Gastrocnemius medialis (tissue), 4 donors: ENCODE measurements around the gene SPECC1. TPM values are rescaled to one million over a fixed set of nuclear protein-coding genes. Genes with fewer than 3 reads are reported as not detected.
"Not testable (repeated sequence)": the region's sequence is repeated elsewhere in the genome, so short reads cannot be mapped to it uniquely, and the experiment has no call there.

Experiments used
- ATAC-seq, 2 donors: fragments of 150-250 bp; one replicate each; pipeline ENCODE4 v1.9.1; 2016
- DNase-seq, 2 donors: peaks; one replicate each; pipeline ENCODE4 v3.0.0-alpha.2; 2019
- H3K27ac ChIP-seq, 4 donors: fragments of 200-600 bp; sonication (generic); 1 replicate in 1 of 4; 2 replicates in 3 of 4; pipeline ENCODE4 v1.5.1; 2016 to 2018; ENCODE audit warnings: mild to moderate bottlenecking in 2 of 4, moderate library complexity in 1 of 4
- H3K27me3 ChIP-seq, 3 donors: fragments of 200-600 bp; sonication (generic) in 2 of 3; 1 replicate in 1 of 3; 2 replicates in 2 of 3; pipeline versions ENCODE4 v1.5.1 to v1.6.0; 2016 to 2019; ENCODE audit warnings: mild to moderate bottlenecking in 1 of 3, moderate library complexity in 1 of 3
- H3K36me3 ChIP-seq, 2 donors: fragments of 200-600 bp; sonication (generic) in 1 of 2; one replicate each; pipeline ENCODE4 v1.5.1; 2017 to 2018
- H3K4me1 ChIP-seq, 2 donors: fragments of 200-600 bp; sonication (generic) in 1 of 2; one replicate each; pipeline ENCODE4 v1.5.1; 2016 to 2017; ENCODE audit warnings: mild to moderate bottlenecking in 2 of 2
- H3K4me3 ChIP-seq, 4 donors: fragments of 200-600 bp; sonication (generic) in 3 of 4; 1 replicate in 1 of 4; 2 replicates in 3 of 4; pipeline ENCODE4 v1.5.1; 2016 to 2019; ENCODE audit warnings: mild to moderate bottlenecking in 2 of 4
- H3K9me3 ChIP-seq, 3 donors: fragments of 200-600 bp; sonication (generic) in 2 of 3; 1 replicate in 1 of 3; 2 replicates in 2 of 3; pipeline ENCODE4 v1.5.1; 2016 to 2019
- POLR2A ChIP-seq, 2 donors: fragments of 450-650 bp; IDR thresholded peaks; one replicate each; pipeline ENCODE4 v1.6.1; 2017; ENCODE audit warnings: antibody characterized with exemption in 2 of 2, mild to moderate bottlenecking in 2 of 2, moderate library complexity in 2 of 2
- in situ Hi-C, 4 donors: fragments of 200-750 bp; cut with MboI; loops; one replicate each; pipeline versions ENCODE4 v1.15.0 to v1.8.0; 2017; ENCODE audit warnings: low sequenced_read_pairs in 4 of 4
- intact Hi-C: fragments of 100-400 bp; cut with DNase I; formaldehyde crosslinking; loops from one replicate; pipeline ENCODE4 v1.15.1; 2023; ENCODE audit warnings: low total_unique reads
- total RNA-seq, 4 donors: library from RNA; depleted of rRNA; stranded (reverse); fragments of >200 nt; gene quantifications; one replicate each; pipeline versions ENCODE4 v1.1.0 to v1.2.3, GENCODE V29; 2016
- TF ChIP-seq, protein P1 (sequence below), 5 experiments: fragments of 450-650 bp in 3 of 5; fragments of 200-600 bp in 2 of 5; sonication (generic) in 2 of 5; IDR thresholded peaks in 4 of 5; conservative IDR thresholded peaks in 1 of 5; 1 replicate in 4 of 5; 2 replicates in 1 of 5; pipeline ENCODE4 v1.5.1; 2016 to 2019; ENCODE audit warnings: antibody characterized with exemption in 5 of 5, mild to moderate bottlenecking in 3 of 5, moderate library complexity in 3 of 5

The SPECC1 gene
- total RNA-seq, 4 donors from 2014 or later: 6.1 to 17.9 (median 9.5) TPM

DNA sequence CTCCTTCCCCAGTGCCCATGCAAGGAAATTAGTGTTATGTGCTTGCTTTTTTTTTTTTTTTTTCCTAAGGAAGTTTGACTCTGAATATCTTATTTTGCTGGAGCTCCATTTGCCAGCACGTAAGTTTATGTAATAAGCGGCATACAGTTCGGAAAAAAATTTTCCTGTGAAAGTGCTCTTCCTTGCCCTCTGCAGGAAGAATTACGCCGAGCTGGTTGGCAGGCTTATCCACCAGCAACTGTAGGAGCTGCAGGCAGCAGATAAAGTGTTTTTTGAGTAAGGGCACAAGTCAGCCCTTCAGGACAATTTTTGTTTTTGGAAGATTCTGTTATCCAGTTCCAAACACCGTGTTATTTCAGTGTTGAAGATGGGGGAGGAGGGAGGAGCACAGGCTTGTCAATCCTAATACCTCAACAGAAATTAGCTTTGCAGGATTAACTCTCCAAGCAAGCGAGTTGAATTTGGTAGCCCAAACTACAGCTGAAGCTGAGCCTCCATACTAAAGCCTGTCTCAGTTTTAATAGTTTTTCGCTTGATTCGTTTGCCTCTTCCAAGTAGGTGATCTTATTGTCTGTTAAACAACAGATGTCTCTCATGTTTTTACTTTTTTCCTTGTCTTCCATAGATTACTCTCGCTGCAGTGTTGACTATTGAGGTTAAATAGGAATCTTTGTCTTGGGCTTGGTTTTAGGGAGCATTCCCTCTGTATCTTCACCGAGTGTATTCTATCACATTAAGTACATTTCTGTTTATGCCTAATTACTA is 1.1 kb downstream of the SPECC1 start:
- Histone ChIP-seq H3K4me1 (peaks cover 0 to 9% of the 10 kb centered on the region in 2 donors), H3K4me3 (peak overlapping the region; percentile 56 to 70 (median 64)), H3K36me3 (no peaks in the 10 kb centered on the region), H3K27me3 (peaks cover 8 to 41% (median 11%) of the 10 kb centered on the region in 3 donors), H3K9me3 (no peaks in the 10 kb centered on the region), H3K27ac (peak overlapping the region; percentile 72 to 83 (median 76))
- ATAC-seq (peak; percentile 48 to 52), DNase-seq (no peak)
- in situ Hi-C loops (no loop called here), intact Hi-C loops (loop anchor here (5.0 kb wide), 1 partner anchor 87 kb away; no protein-coding TSS in a partner anchor)
- TF ChIP-seq, protein P1, sequence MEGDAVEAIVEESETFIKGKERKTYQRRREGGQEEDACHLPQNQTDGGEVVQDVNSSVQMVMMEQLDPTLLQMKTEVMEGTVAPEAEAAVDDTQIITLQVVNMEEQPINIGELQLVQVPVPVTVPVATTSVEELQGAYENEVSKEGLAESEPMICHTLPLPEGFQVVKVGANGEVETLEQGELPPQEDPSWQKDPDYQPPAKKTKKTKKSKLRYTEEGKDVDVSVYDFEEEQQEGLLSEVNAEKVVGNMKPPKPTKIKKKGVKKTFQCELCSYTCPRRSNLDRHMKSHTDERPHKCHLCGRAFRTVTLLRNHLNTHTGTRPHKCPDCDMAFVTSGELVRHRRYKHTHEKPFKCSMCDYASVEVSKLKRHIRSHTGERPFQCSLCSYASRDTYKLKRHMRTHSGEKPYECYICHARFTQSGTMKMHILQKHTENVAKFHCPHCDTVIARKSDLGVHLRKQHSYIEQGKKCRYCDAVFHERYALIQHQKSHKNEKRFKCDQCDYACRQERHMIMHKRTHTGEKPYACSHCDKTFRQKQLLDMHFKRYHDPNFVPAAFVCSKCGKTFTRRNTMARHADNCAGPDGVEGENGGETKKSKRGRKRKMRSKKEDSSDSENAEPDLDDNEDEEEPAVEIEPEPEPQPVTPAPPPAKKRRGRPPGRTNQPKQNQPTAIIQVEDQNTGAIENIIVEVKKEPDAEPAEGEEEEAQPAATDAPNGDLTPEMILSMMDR (IDR thresholded peaks at IDR 0.05 in 4 of 5, conservative IDR thresholded peaks at IDR 0.05 in 1 of 5): peak in 2 of 5 experiments; percentile 31 to 39
- no peak for TF ChIP-seq POLR2A (IDR thresholded peaks at IDR 0.05)

DNA sequence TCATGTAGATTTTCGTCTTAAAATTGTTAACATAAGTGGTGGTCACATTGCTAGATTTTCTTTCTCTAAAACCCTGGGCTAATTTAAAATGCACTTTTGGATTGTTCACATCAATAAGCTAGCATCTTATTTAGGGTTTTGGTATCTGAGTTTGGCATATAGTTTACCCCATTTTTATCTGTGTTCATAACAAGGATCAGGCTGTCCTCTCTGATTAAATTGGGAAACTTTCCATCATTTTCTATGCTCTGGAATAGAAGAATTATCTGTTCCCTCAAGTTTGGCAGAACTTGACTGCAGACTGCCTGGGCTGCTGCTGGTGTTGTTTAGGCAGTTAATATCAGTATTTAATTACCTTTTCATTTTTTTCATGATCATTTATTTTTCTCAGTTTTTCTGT is 1.8 kb downstream of the SPECC1 start:
- H3K4me1 ChIP-seq: peaks cover 0 to 9% of the 10 kb centered on the region in 2 donors
- no peaks in the 10 kb centered on the region for H3K9me3 ChIP-seq
- H3K4me3 ChIP-seq: peak overlapping the region in 2 of 4 donors; percentile 63 to 66
- TF ChIP-seq, protein P1 (IDR thresholded peaks at IDR 0.05 in 4 of 5, conservative IDR thresholded peaks at IDR 0.05 in 1 of 5): no peak
- TF ChIP-seq POLR2A (IDR thresholded peaks at IDR 0.05): no peak
- DNase-seq (no peak), ATAC-seq (no peak)
- peaks cover 8 to 41% (median 11%) of the 10 kb centered on the region in 3 donors for H3K27me3 ChIP-seq
- intact Hi-C loops: loop anchor here (5.0 kb wide), 1 partner anchor 86 kb away; no protein-coding TSS in a partner anchor
- in situ Hi-C loops: no loop called here
- peak overlapping the region; percentile 72 to 83 (median 76) for H3K27ac ChIP-seq
- H3K36me3 ChIP-seq: no peaks in the 10 kb centered on the region

DNA sequence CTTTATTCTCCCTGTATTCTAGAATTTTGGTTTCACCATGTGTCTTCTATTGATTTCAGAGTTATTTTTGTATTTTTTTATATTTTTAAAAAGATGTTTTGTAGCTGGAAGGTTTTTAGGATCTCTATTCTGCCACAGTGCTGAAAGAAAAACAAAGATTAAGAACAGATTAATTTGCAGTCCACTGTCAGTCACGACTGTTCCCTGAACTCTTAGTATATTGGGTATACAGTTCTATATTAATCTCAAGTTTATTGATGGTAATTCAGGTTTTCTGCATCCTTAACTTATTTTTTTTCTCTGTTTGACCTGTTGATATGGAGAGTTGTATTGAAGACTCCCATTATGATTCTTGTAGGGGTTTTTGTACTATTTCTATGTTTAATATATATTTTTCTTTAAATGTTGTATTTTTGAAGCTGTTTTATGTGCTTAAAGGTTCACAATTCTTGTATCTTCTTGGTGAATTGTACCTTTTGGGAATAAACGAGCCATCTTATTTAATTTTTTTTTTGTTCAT is 2.9 kb downstream of the SPECC1 start:
- peaks cover 0 to 9% of the 10 kb centered on the region in 2 donors for H3K4me1 ChIP-seq
- H3K27me3 ChIP-seq: peaks cover 8 to 41% (median 11%) of the 10 kb centered on the region in 3 donors
- TF ChIP-seq POLR2A (IDR thresholded peaks at IDR 0.05): no peak
- TF ChIP-seq, protein P1 (IDR thresholded peaks at IDR 0.05 in 4 of 5, conservative IDR thresholded peaks at IDR 0.05 in 1 of 5): no peak
- ATAC-seq: no peak
- H3K4me3 ChIP-seq: no peak overlapping the region
- in situ Hi-C loops (no loop called here), intact Hi-C loops (loop anchor here (5.0 kb wide), 1 partner anchor 85 kb away; no protein-coding TSS in a partner anchor)
- H3K36me3 ChIP-seq: no peaks in the 10 kb centered on the region
- DNase-seq: no peak
- no peaks in the 10 kb centered on the region for H3K9me3 ChIP-seq
- peak overlapping the region; percentile 10 to 83 (median 53) for H3K27ac ChIP-seq

DNA sequence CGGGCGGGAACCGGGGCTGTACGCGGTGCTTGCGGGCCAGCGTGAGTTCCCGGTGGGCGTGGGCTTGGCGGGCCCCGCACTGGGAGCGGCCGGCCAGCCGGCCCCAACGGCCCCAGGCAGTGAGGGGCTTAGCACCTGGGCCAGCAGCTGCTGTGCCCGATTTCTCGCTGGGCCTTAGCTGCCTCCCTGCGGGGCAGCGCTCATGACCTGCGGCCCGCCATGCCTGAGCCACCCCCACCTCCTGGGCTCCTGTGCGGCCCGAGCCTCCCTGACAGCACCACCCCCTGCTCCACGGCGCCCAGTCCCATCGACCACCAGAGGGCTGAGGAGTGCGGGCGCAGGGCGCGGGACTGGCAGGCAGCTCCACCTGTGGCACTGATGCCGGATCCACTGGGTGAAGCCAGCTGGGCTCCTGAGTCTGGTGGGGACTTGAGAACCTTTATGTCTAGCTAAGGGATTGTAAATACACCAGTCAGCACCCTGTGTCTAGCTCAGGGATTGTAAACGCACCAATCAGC is 7.4 kb downstream of the SPECC1 start:
- not testable (repeated sequence) for H3K9me3 ChIP-seq

DNA sequence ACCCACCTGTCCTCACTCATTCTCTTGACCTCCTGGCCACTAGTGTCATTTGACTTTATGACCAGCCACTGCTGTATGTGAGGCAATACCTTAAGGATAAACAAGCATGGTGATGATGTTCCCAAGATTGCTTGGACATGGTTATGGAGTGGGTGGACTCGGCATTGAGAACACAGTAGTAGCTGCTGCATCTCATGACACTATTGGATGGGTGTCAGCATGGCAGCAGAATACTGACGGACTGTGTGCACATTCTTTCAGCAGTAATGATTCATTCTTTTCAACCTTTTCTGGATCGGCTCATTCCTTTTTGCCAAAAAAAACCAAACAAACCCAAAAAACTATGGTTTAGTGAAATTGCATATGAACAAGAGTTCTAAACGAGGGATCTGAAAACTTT is 13.5 kb downstream of the SPECC1 start:
- ATAC-seq (no peak), DNase-seq (peak in 1 of 2 donors; percentile 33)
- H3K9me3 ChIP-seq: no peaks in the 10 kb centered on the region
- TF ChIP-seq, protein P1 (IDR thresholded peaks at IDR 0.05 in 4 of 5, conservative IDR thresholded peaks at IDR 0.05 in 1 of 5): no peak
- no peak for TF ChIP-seq POLR2A (IDR thresholded peaks at IDR 0.05)
- in situ Hi-C loops: no loop called here
- no peaks in the 10 kb centered on the region for H3K4me1 ChIP-seq
- no peaks in the 10 kb centered on the region for H3K27me3 ChIP-seq
- H3K27ac ChIP-seq: no peak overlapping the region
- no peaks in the 10 kb centered on the region for H3K36me3 ChIP-seq
- intact Hi-C loops: no loop called here
- H3K4me3 ChIP-seq: no peak overlapping the region

More for the DNA sequence above, 7.4 kb downstream of the SPECC1 start:
- peaks cover 0 to 20% (median 6%) of the 10 kb centered on the region in 3 donors for H3K27me3 ChIP-seq
- H3K36me3 ChIP-seq, intact Hi-C loops, DNase-seq, in situ Hi-C loops, H3K4me1 ChIP-seq, ATAC-seq, H3K27ac ChIP-seq, H3K4me3 ChIP-seq: not testable (repeated sequence)
